HepG2 (cell line): ENCODE data around the gene MRPL20. TPM values are rescaled to one million over a fixed set of nuclear protein-coding genes. Genes with fewer than 3 reads are reported as not detected.

Experiments
- ADNP ChIP-seq: sonication (generic); formaldehyde crosslinking; IDR thresholded peaks from 2 replicates; pipeline ENCODE4 v1.4.0; 2020; ENCODE audit warnings: missing genetic modification reagents
- CBX5 ChIP-seq: sonication (generic); formaldehyde crosslinking; IDR thresholded peaks from 2 replicates; pipeline ENCODE4 v1.4.0; 2020; ENCODE audit warnings: missing genetic modification reagents, borderline replicate concordance
- GFI1 ChIP-seq: sonication (generic); formaldehyde crosslinking; IDR thresholded peaks from 2 replicates; pipeline ENCODE4 v1.5.0; 2020; ENCODE audit warnings: missing genetic modification reagents, mild to moderate bottlenecking, borderline replicate concordance
- IKZF5 ChIP-seq: IDR thresholded peaks from 2 replicates; pipeline ENCODE4 v1.6.1; 2018; ENCODE audit warnings: missing genetic modification reagents, mild to moderate bottlenecking, missing compliant biosample characterization
- MATR3 ChIP-seq: sonication (generic); formaldehyde crosslinking; IDR thresholded peaks from 2 replicates; pipeline ENCODE4 v1.4.0; 2020; ENCODE audit warnings: missing genetic modification reagents
- NFE2L2 ChIP-seq: fragments of 150-350 bp; IDR thresholded peaks from 2 replicates; pipeline ENCODE4 v1.6.1; 2014; ENCODE audit warnings: low read length
- PHF8 ChIP-seq: sonication (generic); formaldehyde crosslinking; IDR thresholded peaks from 2 replicates; pipeline ENCODE4 v1.5.0; 2020; ENCODE audit warnings: missing genetic modification reagents
- POGK ChIP-seq: sonication (generic); formaldehyde crosslinking; conservative IDR thresholded peaks from 2 replicates; pipeline ENCODE4 v1.8.0; 2022; ENCODE audit warnings: mild to moderate bottlenecking, moderate library complexity, missing genetic modification reagents
- RERE ChIP-seq: IDR thresholded peaks from 2 replicates; pipeline ENCODE4 v1.6.1; 2016; ENCODE audit warnings: low read depth, missing genetic modification reagents, missing compliant biosample characterization
- SOX5 ChIP-seq: IDR thresholded peaks from 2 replicates; pipeline ENCODE4 v1.6.1; 2016; ENCODE audit warnings: borderline replicate concordance
- TEF ChIP-seq: sonication (generic); formaldehyde crosslinking; IDR thresholded peaks from 2 replicates; pipeline ENCODE4 v1.5.0; 2020; ENCODE audit warnings: missing genetic modification reagents
- THAP11 ChIP-seq: IDR thresholded peaks from 2 replicates; pipeline ENCODE4 v1.6.1; 2016; ENCODE audit warnings: missing biosample characterization, missing genetic modification reagents
- ZNF124 ChIP-seq: sonication (generic); formaldehyde crosslinking; IDR thresholded peaks from 2 replicates; pipeline ENCODE4 v1.4.0; 2020; ENCODE audit warnings: missing genetic modification reagents
- ZNF639 ChIP-seq: conservative IDR thresholded peaks from 2 replicates; pipeline ENCODE4 v1.6.1; 2018; ENCODE audit warnings: missing genetic modification reagents
- ZNF678 ChIP-seq: sonication (generic); formaldehyde crosslinking; IDR thresholded peaks from 2 replicates; pipeline ENCODE4 v1.4.0; 2020; ENCODE audit warnings: mild to moderate bottlenecking, missing genetic modification reagents
- ZNF75D ChIP-seq: sonication (generic); formaldehyde crosslinking; IDR thresholded peaks from 2 replicates; pipeline ENCODE4 v1.8.1; 2023; ENCODE audit warnings: missing genetic modification reagents, mild to moderate bottlenecking, borderline replicate concordance
- ZNF770 ChIP-seq: sonication (generic); formaldehyde crosslinking; IDR thresholded peaks from 2 replicates; pipeline ENCODE4 v1.5.0; 2020; ENCODE audit warnings: mild to moderate bottlenecking, missing genetic modification reagents
- polyA plus RNA-seq, 8 experiments: library from polyadenylated mRNA; depleted of rRNA in 3 of 8; stranded (reverse) in 7 of 8; unstranded in 1 of 8; fragments of >200 nt; fragmentation: Illumina TruSeq in 4 of 8; extraction: Trizol in 4 of 8; gene quantifications; 2 replicates each; pipeline versions ENCODE4 v1.2.1 to v1.2.3, GENCODE V29; 2011 to 2016; ENCODE audit warnings: low read depth in 4 of 8, missing spikeins in 1 of 8, mixed read lengths in 1 of 8; ENCODE audit not compliant: insufficient read depth in 1 of 8
- total RNA-seq, 5 experiments: library from RNA; depleted of rRNA; stranded (reverse); fragments of >200 nt; fragmentation: Illumina TruSeq; extraction: Trizol; gene quantifications; 2 replicates each; pipeline ENCODE4 v1.2.3, GENCODE V29; 2016; ENCODE audit warnings: low read depth in 1 of 5

Gene MRPL20
- total and polyA plus RNA-seq, 2 of the 13 experiments (the other 11 are each of a cell fraction or from before 2014, with no cell fraction given): 59.2 to 127 TPM

GRCh38 chr1:1435911-1436629, 29.0 kb upstream of the MRPL20 start (continued):
- TF ChIP-seq ZNF770 (CRISPR knock-in tag): no peak
- no peak for TF ChIP-seq PHF8 (CRISPR knock-in tag)
- TF ChIP-seq THAP11 (CRISPR knock-in tag): no peak
- TF ChIP-seq MATR3 (CRISPR knock-in tag): no peak
- TF ChIP-seq SOX5 (CRISPR knock-in tag): no peak
- TF ChIP-seq CBX5 (CRISPR knock-in tag): no peak
- TF ChIP-seq RERE (CRISPR knock-in tag): no peak
- no peak for TF ChIP-seq POGK
- no peak for TF ChIP-seq ZNF639 (CRISPR knock-in tag)
- no peak for TF ChIP-seq IKZF5 (CRISPR knock-in tag)
- TF ChIP-seq ZNF124 (CRISPR knock-in tag): no peak
- TF ChIP-seq NFE2L2: no peak
- no peak for TF ChIP-seq GFI1 (CRISPR knock-in tag)
- no peak for TF ChIP-seq ZNF75D
- 0 out of 2 replicates have a peak, but pooled peaks have one; percentile 31 for TF ChIP-seq ZNF678 (CRISPR knock-in tag)
- no peak for TF ChIP-seq TEF
- TF ChIP-seq ADNP (CRISPR knock-in tag): no peak
